ENCODE data around the gene GRM5.
"Not testable (repeated sequence)": the region's sequence is repeated elsewhere in the genome, so short reads cannot be mapped to it uniquely, and the experiment has no call there.

The GRM5 gene

GRCh38 chr11:88543902-88544655 is 521.7 kb downstream of the GRM5 start:
- DNase-seq (ENCODE audit: low read depth, low spot score) = peak; percentile 31

GRCh38 chr11:88541006-88541405 is 524.8 kb downstream of the GRM5 start:
- DNase-seq (ENCODE audit: low read depth, low spot score) = no peak

- DNase-seq (ENCODE audit: low read depth, low spot score) = no peak
Measured at GRCh38 chr11:88538098-88538497, 527.7 kb downstream of the GRM5 start.

GRCh38 chr11:88537613-88538012 is 528.2 kb downstream of the GRM5 start:
- no peak for DNase-seq (ENCODE audit: low read depth, low spot score)

- DNase-seq (ENCODE audit: low read depth, low spot score) = no peak
Measured at GRCh38 chr11:88536616-88537265, 529.0 kb downstream of the GRM5 start.

GRCh38 chr11:88535916-88536547 is 529.8 kb downstream of the GRM5 start:
- no peak for DNase-seq (ENCODE audit: low read depth, low spot score)

GRCh38 chr11:88535266-88535665 is 530.5 kb downstream of the GRM5 start:
- no peak for DNase-seq (ENCODE audit: low read depth, low spot score)

GRCh38 chr11:88534706-88535105 is 531.1 kb downstream of the GRM5 start:
- not testable (repeated sequence) for DNase-seq (ENCODE audit: low read depth, low spot score)

- no peak for DNase-seq (ENCODE audit: low read depth, low spot score)
Measured at GRCh38 chr11:88534185-88534584, 531.6 kb downstream of the GRM5 start.

GRCh38 chr11:88533001-88533400 is 532.8 kb downstream of the GRM5 start:
- DNase-seq (ENCODE audit: low read depth, low spot score) = no peak

- DNase-seq (ENCODE audit: low read depth, low spot score) = no peak
Measured at GRCh38 chr11:88531831-88532230, 534.0 kb downstream of the GRM5 start.

- DNase-seq (ENCODE audit: low read depth, low spot score) = no peak
Measured at GRCh38 chr11:88529426-88529825, 536.4 kb downstream of the GRM5 start.

GRCh38 chr11:88523386-88524071 is 542.3 kb downstream of the GRM5 start:
- no peak for DNase-seq (ENCODE audit: low read depth, low spot score)

- DNase-seq (ENCODE audit: low read depth, low spot score) = no peak
Measured at GRCh38 chr11:88522624-88523385, 543.0 kb downstream of the GRM5 start.

GRCh38 chr11:88521799-88522201 is 544.0 kb downstream of the GRM5 start:
- DNase-seq (ENCODE audit: low read depth, low spot score) = no peak

GRCh38 chr11:88521399-88521798 is 544.4 kb downstream of the GRM5 start:
- DNase-seq (ENCODE audit: low read depth, low spot score) = no peak

GRCh38 chr11:88520391-88520790 is 545.4 kb downstream of the GRM5 start:
- no peak for DNase-seq (ENCODE audit: low read depth, low spot score)

GRCh38 chr11:88515002-88515401 is 550.8 kb downstream of the GRM5 start:
- DNase-seq (ENCODE audit: low read depth, low spot score) = no peak

- DNase-seq (ENCODE audit: low read depth, low spot score) = no peak
Measured at GRCh38 chr11:88511006-88511405, 554.8 kb downstream of the GRM5 start.

- no peak for DNase-seq (ENCODE audit: low read depth, low spot score)
Measured at GRCh38 chr11:88508759-88509581, 556.8 kb downstream of the GRM5 start.

GRCh38 chr11:88508418-88508758 is 557.4 kb downstream of the GRM5 start:
- no peak for DNase-seq (ENCODE audit: low read depth, low spot score)

All from activated naive CD8-positive, alpha-beta T cell treated with anti-CD3 and anti-CD28 coated beads, Interleukin-2, amount 50 U/mL, for 16 hours (primary cell).